ENCODE data around the gene SLC7A14. TPM values are rescaled to one million over a fixed set of nuclear protein-coding genes. Genes with fewer than 3 reads are reported as not detected.

SLC7A14 gene
- total and polyA plus RNA-seq, 8 donors, result 0.27 to 0.82 (median 0.44) TPM; not detected in 2

- DNase-seq (peak in 1 of 4 donors; percentile 29), ATAC-seq (peak; percentile 87)
- Histone ChIP-seq H3K9me3 (no peaks in the 10 kb centered on the region), H3K27me3 (no peaks in the 10 kb centered on the region), H3K27ac (no peak overlapping the region), H3K4me1 (no peaks in the 10 kb centered on the region), H3K36me3 (no peaks in the 10 kb centered on the region), H3K4me3 (no peak overlapping the region)
- intact Hi-C loops (cut with DNase I), result no loop called here
- no peak for TF ChIP-seq CTCF (IDR thresholded peaks at IDR 0.05)
These were observed 46.0 kb upstream of the SLC7A14 start for GRCh38 chr3:170631755-170632488.

- ATAC-seq, result no peak
- no peak for DNase-seq
- intact Hi-C loops (cut with DNase I), result no loop called here
- H3K4me1 ChIP-seq, result no peaks in the 10 kb centered on the region
- peaks cover 0 to 4% of the 10 kb centered on the region in 2 donors for H3K9me3 ChIP-seq
- no peaks in the 10 kb centered on the region for H3K27me3 ChIP-seq
- H3K4me3 ChIP-seq, result no peak overlapping the region
- no peak overlapping the region for H3K27ac ChIP-seq
- TF ChIP-seq CTCF (IDR thresholded peaks at IDR 0.05), result no peak
- H3K36me3 ChIP-seq, result no peaks in the 10 kb centered on the region
These were observed 37.6 kb upstream of the SLC7A14 start for GRCh38 chr3:170623524-170623923.

GRCh38 chr3:170622369-170623159 lies 36.7 kb upstream of the SLC7A14 start:
- Histone ChIP-seq H3K9me3 (peaks cover 0 to 4% of the 10 kb centered on the region in 2 donors), H3K4me1 (no peaks in the 10 kb centered on the region), H3K27me3 (no peaks in the 10 kb centered on the region), H3K27ac (no peak overlapping the region), H3K4me3 (no peak overlapping the region), H3K36me3 (no peaks in the 10 kb centered on the region)
- intact Hi-C loops (cut with DNase I), result no loop called here
- no peak for TF ChIP-seq CTCF (IDR thresholded peaks at IDR 0.05)
- ATAC-seq, result peak; percentile 64
- peak in 2 of 4 donors; percentile 67 to 81 for DNase-seq

- no peaks in the 10 kb centered on the region for H3K36me3 ChIP-seq
- no peaks in the 10 kb centered on the region for H3K27me3 ChIP-seq
- peaks cover 0 to 4% of the 10 kb centered on the region in 2 donors for H3K9me3 ChIP-seq
- intact Hi-C loops (cut with DNase I), result no loop called here
- H3K4me3 ChIP-seq, result no peak overlapping the region
- DNase-seq, result no peak
- no peaks in the 10 kb centered on the region for H3K4me1 ChIP-seq
- no peak for ATAC-seq
- no peak overlapping the region for H3K27ac ChIP-seq
- TF ChIP-seq CTCF (IDR thresholded peaks at IDR 0.05), result no peak
These were observed 35.4 kb upstream of the SLC7A14 start for GRCh38 chr3:170621256-170621655.

Data from left lung (tissue), 10 donors.